SK-N-SH (cell line): ENCODE data around the gene SARDH. TPM values are rescaled to one million over a fixed set of nuclear protein-coding genes. Genes with fewer than 3 reads are reported as not detected.
A peak's percentile ranks its signal among the peaks of the same experiment; 100 is the strongest.

Experiments
- CTCF ChIA-PET: fragments of 300-600, 350-600 bp; formaldehyde crosslinking; extraction: SDS; loops from one replicate; lab custom pipeline; 2021; lab: Yijun Ruan, JAX
- POLR2A ChIA-PET: fragments of 350-600 bp; sonication (Branson Sonifier 250); formaldehyde crosslinking; extraction: SDS; loops from one replicate; lab custom pipeline; 2020; ENCODE audit warnings: antibody characterized with exemption, inconsistent platforms; lab: Yijun Ruan, JAX
- DNase-seq: peaks from one replicate; pipeline ENCODE4 v3.0.0; 2012
- H2AFZ ChIP-seq: fragments of 200-600 bp; sonication (generic); 2 replicates; pipeline ENCODE4 v1.8.1; 2016; ENCODE audit warnings: antibody characterized with exemption, mild to moderate bottlenecking, low read depth
- H3F3A ChIP-seq: fragments of 200-600 bp; sonication (generic); replicated peaks from 2 replicates; pipeline ENCODE3; 2016; ENCODE audit warnings: antibody characterized with exemption, mild to moderate bottlenecking; ENCODE audit not compliant: insufficient read depth
- H3K27ac ChIP-seq, 2 experiments: fragments of 200-500 bp in 1 of 2; fragments of 200-600 bp in 1 of 2; sonication (Bioruptor generic) in 1 of 2; sonication (generic), shearing (Covaris generic) in 1 of 2; 2 replicates each; pipeline versions ENCODE4 v1.5.1 to v1.6.1; 2014 to 2016; ENCODE audit warnings: low read depth in 2 of 2, inconsistent platforms in 1 of 2, low read length in 1 of 2, mild to moderate bottlenecking in 1 of 2, mixed read lengths in 1 of 2
- H3K27me3 ChIP-seq: fragments of 200-600 bp; sonication (generic), shearing (Covaris generic); 2 replicates; pipeline ENCODE4 v1.6.1; 2016; ENCODE audit warnings: mixed run types; ENCODE audit not compliant: insufficient read depth
- H3K36me3 ChIP-seq, 2 experiments: fragments of 200-500 bp in 1 of 2; fragments of 200-600 bp in 1 of 2; sonication (Bioruptor generic) in 1 of 2; sonication (generic) in 1 of 2; replicated peaks in 1 of 2; 2 replicates each; pipeline versions ENCODE3 to v1.5.1; 2014 to 2016; ENCODE audit warnings: low read length in 1 of 2, mild to moderate bottlenecking in 1 of 2; ENCODE audit not compliant: insufficient read depth in 2 of 2, control insufficient read depth in 1 of 2
- H3K4me1 ChIP-seq, 2 experiments: fragments of 200-500 bp in 1 of 2; fragments of 200-600 bp in 1 of 2; sonication (Bioruptor generic) in 1 of 2; sonication (generic), shearing (Covaris generic) in 1 of 2; 2 replicates each; pipeline versions ENCODE4 v1.5.1 to v1.6.1; 2014 to 2016; ENCODE audit warnings: low read depth in 1 of 2, low read length in 1 of 2, mixed run types in 1 of 2; ENCODE audit not compliant: insufficient read depth in 2 of 2, control insufficient read depth in 1 of 2
- H3K4me2 ChIP-seq: fragments of 200-600 bp; sonication (generic), shearing (Covaris generic); 2 replicates; pipeline ENCODE4 v1.6.1; 2017; ENCODE audit warnings: mixed run types
- H3K4me3 ChIP-seq, 2 experiments: fragments of 200-500 bp in 1 of 2; fragments of 200-600 bp in 1 of 2; sonication (Bioruptor generic) in 1 of 2; sonication (generic), shearing (Covaris generic) in 1 of 2; 2 replicates each; pipeline versions ENCODE4 v1.5.1 to v1.8.1; 2014 to 2016; ENCODE audit warnings: low read depth in 2 of 2, inconsistent platforms in 1 of 2, low read length in 1 of 2, mild to moderate bottlenecking in 1 of 2, mixed read lengths in 1 of 2, moderate library complexity in 1 of 2
- H3K79me2 ChIP-seq: fragments of 200-600 bp; sonication (generic); 2 replicates; pipeline ENCODE4 v1.8.1; 2017; ENCODE audit warnings: mild to moderate bottlenecking; ENCODE audit not compliant: insufficient read depth
- H3K9ac ChIP-seq: fragments of 200-600 bp; sonication (generic); 2 replicates; pipeline ENCODE4 v1.6.1; 2017; ENCODE audit warnings: mixed run types
- H3K9me2 ChIP-seq: fragments of 200-600 bp; sonication (generic); 2 replicates; pipeline ENCODE4 v1.6.1; 2017; ENCODE audit warnings: mixed run types
- H3K9me3 ChIP-seq: fragments of 200-600 bp; sonication (generic); 2 replicates; pipeline ENCODE4 v1.6.1; 2017; ENCODE audit warnings: mixed run types, mild to moderate bottlenecking, moderate library complexity
- H4K20me1 ChIP-seq: fragments of 200-600 bp; sonication (generic); 2 replicates; pipeline ENCODE4 v1.6.1; 2017; ENCODE audit warnings: mild to moderate bottlenecking, mixed run types; ENCODE audit not compliant: insufficient read depth
- FOXM1 ChIP-seq: IDR thresholded peaks from 2 replicates; pipeline ENCODE4 v1.4.0; 2012; ENCODE audit warnings: low read depth, mild to moderate bottlenecking
- GABPA ChIP-seq: IDR thresholded peaks from 2 replicates; pipeline ENCODE4 v1.4.0; 2012; ENCODE audit warnings: low read depth, mild to moderate bottlenecking
- GATA2 ChIP-seq: sonication (generic); formaldehyde crosslinking; IDR thresholded peaks from 2 replicates; pipeline ENCODE4 v1.5.0; 2020; ENCODE audit warnings: mild to moderate bottlenecking, missing genetic modification reagents
- JUND ChIP-seq: IDR thresholded peaks from 2 replicates; pipeline ENCODE4 v1.4.0; 2012
- NFIC ChIP-seq: IDR thresholded peaks from 2 replicates; pipeline ENCODE4 v1.4.0; 2012; ENCODE audit warnings: borderline replicate concordance
- NRF1 ChIP-seq: IDR thresholded peaks from 2 replicates; pipeline ENCODE4 v1.6.1; 2012; ENCODE audit warnings: low read depth, mild to moderate bottlenecking, low read length
- PBX3 ChIP-seq: IDR thresholded peaks from 2 replicates; pipeline ENCODE4; 2012
- RAD21 ChIP-seq: IDR thresholded peaks from 2 replicates; pipeline ENCODE4 v1.6.1; 2012; ENCODE audit warnings: mild to moderate bottlenecking, low read length
- RXRA ChIP-seq: IDR thresholded peaks from 2 replicates; pipeline ENCODE4 v1.4.0; 2012; ENCODE audit warnings: low read depth, mild to moderate bottlenecking, borderline replicate concordance
- TAF1 ChIP-seq: IDR thresholded peaks from 2 replicates; pipeline ENCODE4 v1.6.1; 2012; ENCODE audit warnings: low read depth, mild to moderate bottlenecking, low read length, moderate library complexity, borderline replicate concordance
- USF1 ChIP-seq: IDR thresholded peaks from 2 replicates; pipeline ENCODE4 v1.4.0; 2012; ENCODE audit warnings: low read depth, borderline replicate concordance
- YY1 ChIP-seq: IDR thresholded peaks from 2 replicates; pipeline ENCODE4 v1.4.0; 2012; ENCODE audit warnings: low read depth, mild to moderate bottlenecking
- ZBTB33 ChIP-seq: IDR thresholded peaks from 2 replicates; pipeline ENCODE4 v1.4.0; 2012; ENCODE audit warnings: low read depth, borderline replicate concordance
- WGBS: methylation state at CpG from one replicate; pipeline ENCODE4 v1.1.6; 2017; ENCODE audit warnings: low lambda C conversion rate; 5-methylcytosine and 5-hydroxymethylcytosine counted together
- polyA plus RNA-seq, 3 experiments: library from polyadenylated mRNA; depleted of rRNA; stranded (reverse); fragments of >200 nt; gene quantifications; 2 replicates each; pipeline ENCODE4 v1.2.3, GENCODE V29; 2012

Gene SARDH
- polyA plus RNA-seq, 1 of the 3 experiments (the other 2 are of a cell fraction) = 5.9 TPM

- no peaks in the 10 kb centered on the region for H3K79me2 ChIP-seq
- H3K4me1 ChIP-seq = peaks cover 0 to 71% of the 10 kb centered on the region in 2 experiments; a peak in 2 of 4 replicates
- H3K9me2 ChIP-seq = no peaks in the 10 kb centered on the region
- no peak for DNase-seq
- H3K4me2 ChIP-seq = no peak overlapping the region
- no peaks in the 10 kb centered on the region for H3F3A ChIP-seq
- TF ChIP-seq RXRA (no peak), JUND (no peak), ZBTB33 (no peak), PBX3 (no peak), GABPA (no peak), USF1 (no peak), NRF1 (no peak)
- H2AFZ ChIP-seq = no peak overlapping the region
- no peak overlapping the region for H3K9ac ChIP-seq
- WGBS = 46% methylated on average over 8 of the region's 8 CpGs
- H3K36me3 ChIP-seq = peaks cover 0 to 4% of the 10 kb centered on the region in 2 experiments
- H4K20me1 ChIP-seq = no peaks in the 10 kb centered on the region
- ChIA-PET CTCF (interaction anchor here (0.8 to 4.3 kb wide), 7 partner anchors 10 to 152 kb away, joined by 3 to 26 read pairs (median 3); partner anchors contain the start of genes ADAMTSL2 and FAM163B), POLR2A (interaction anchor here (0.8 to 16.4 kb wide), 8 partner anchors 9 to 106 kb away, joined by 3 to 261 read pairs (median 46); partner anchors contain the start of genes ADAMTSL2 and FAM163B)
- peak overlapping the region in 1 of 2 experiments; percentile 64; a peak in 2 of 4 replicates for H3K4me3 ChIP-seq
- H3K27ac ChIP-seq = peak overlapping the region in 1 of 2 experiments; percentile 100; a peak in 2 of 4 replicates
- H3K27me3 ChIP-seq = peaks cover 48% of the 10 kb centered on the region
- no peaks in the 10 kb centered on the region for H3K9me3 ChIP-seq
Observed at GRCh38 chr9:133638076-133638475, 100.1 kb downstream of the SARDH start.

- 35% methylated on average over 10 of the region's 12 CpGs for WGBS
- H3K27ac ChIP-seq = peak overlapping the region in 1 of 2 experiments; percentile 100; a peak in 2 of 4 replicates
- H2AFZ ChIP-seq = no peak overlapping the region
- H3K4me2 ChIP-seq = no peak overlapping the region
- peaks cover 48% of the 10 kb centered on the region for H3K27me3 ChIP-seq
- peaks cover 0 to 71% of the 10 kb centered on the region in 2 experiments; a peak in 2 of 4 replicates for H3K4me1 ChIP-seq
- H3K9ac ChIP-seq = no peak overlapping the region
- no peaks in the 10 kb centered on the region for H3K9me2 ChIP-seq
- peak overlapping the region in 1 of 2 experiments; percentile 64; a peak in 2 of 4 replicates for H3K4me3 ChIP-seq
- no peaks in the 10 kb centered on the region for H4K20me1 ChIP-seq
- ChIA-PET POLR2A (interaction anchor here (0.8 to 16.4 kb wide), 10 partner anchors 10 to 106 kb away, joined by 3 to 261 read pairs (median 40); partner anchors contain the start of genes ADAMTSL2 and FAM163B), CTCF (interaction anchor here (0.8 to 4.3 kb wide), 10 partner anchors 10 to 151 kb away, joined by 3 to 26 read pairs (median 3); partner anchors contain the start of genes ADAMTSL2 and FAM163B)
- H3K36me3 ChIP-seq = peaks cover 0 to 4% of the 10 kb centered on the region in 2 experiments
- no peaks in the 10 kb centered on the region for H3F3A ChIP-seq
- H3K9me3 ChIP-seq = no peaks in the 10 kb centered on the region
- DNase-seq = peak; percentile 44
- no peaks in the 10 kb centered on the region for H3K79me2 ChIP-seq
- TF ChIP-seq YY1 (no peak), NFIC (no peak), RAD21 (no peak), JUND (no peak), NRF1 (no peak), GATA2 (no peak), TAF1 (no peak), FOXM1 (no peak)
Observed at GRCh38 chr9:133637451-133638055, 100.6 kb downstream of the SARDH start.
